ENCODE measurements around the gene FLVCR2.

Gene FLVCR2

GRCh38 chr14:75547552-75548250, 30.7 kb upstream of the FLVCR2 start:
- TF ChIP-seq TAF1 (IDR thresholded peaks at IDR 0.05; ENCODE audit: borderline replicate concordance, insufficient read depth, low read length) (no peak), POLR2AphosphoS5 (IDR thresholded peaks at IDR 0.05; ENCODE audit: low read depth, low read length) (no peak), SIN3A (IDR thresholded peaks at IDR 0.05; ENCODE audit: borderline replicate concordance, insufficient read depth, low read length) (no peak), REST (IDR thresholded peaks at IDR 0.05; ENCODE audit: insufficient read depth in 1 of 2, low read depth in 2 of 2, low read length in 2 of 2) (no peak), FOXP2 (optimal IDR thresholded peaks at IDR 0.05; ENCODE audit: borderline replicate concordance, extremely low read depth, extremely low read length, insufficient read depth) (no peak)

- no peak for TF ChIP-seq FOXP2 (optimal IDR thresholded peaks at IDR 0.05; ENCODE audit: borderline replicate concordance, extremely low read depth, extremely low read length, insufficient read depth)
- TF ChIP-seq REST (IDR thresholded peaks at IDR 0.05; ENCODE audit: insufficient read depth in 1 of 2, low read depth in 2 of 2, low read length in 2 of 2) = no peak
- no peak for TF ChIP-seq POLR2AphosphoS5 (IDR thresholded peaks at IDR 0.05; ENCODE audit: low read depth, low read length)
- TF ChIP-seq SIN3A (IDR thresholded peaks at IDR 0.05; ENCODE audit: borderline replicate concordance, insufficient read depth, low read length) = no peak
- TF ChIP-seq TAF1 (IDR thresholded peaks at IDR 0.05; ENCODE audit: borderline replicate concordance, insufficient read depth, low read length) = no peak
Measured at GRCh38 chr14:75548544-75548943, 29.9 kb upstream of the FLVCR2 start.

- TF ChIP-seq TAF1 (IDR thresholded peaks at IDR 0.05; ENCODE audit: borderline replicate concordance, insufficient read depth, low read length) (no peak), SIN3A (IDR thresholded peaks at IDR 0.05; ENCODE audit: borderline replicate concordance, insufficient read depth, low read length) (no peak), POLR2AphosphoS5 (IDR thresholded peaks at IDR 0.05; ENCODE audit: low read depth, low read length) (no peak), FOXP2 (optimal IDR thresholded peaks at IDR 0.05; ENCODE audit: borderline replicate concordance, extremely low read depth, extremely low read length, insufficient read depth) (no peak), REST (IDR thresholded peaks at IDR 0.05; ENCODE audit: insufficient read depth in 1 of 2, low read depth in 2 of 2, low read length in 2 of 2) (no peak)
Measured at GRCh38 chr14:75549169-75549568, 29.3 kb upstream of the FLVCR2 start.

DNA sequence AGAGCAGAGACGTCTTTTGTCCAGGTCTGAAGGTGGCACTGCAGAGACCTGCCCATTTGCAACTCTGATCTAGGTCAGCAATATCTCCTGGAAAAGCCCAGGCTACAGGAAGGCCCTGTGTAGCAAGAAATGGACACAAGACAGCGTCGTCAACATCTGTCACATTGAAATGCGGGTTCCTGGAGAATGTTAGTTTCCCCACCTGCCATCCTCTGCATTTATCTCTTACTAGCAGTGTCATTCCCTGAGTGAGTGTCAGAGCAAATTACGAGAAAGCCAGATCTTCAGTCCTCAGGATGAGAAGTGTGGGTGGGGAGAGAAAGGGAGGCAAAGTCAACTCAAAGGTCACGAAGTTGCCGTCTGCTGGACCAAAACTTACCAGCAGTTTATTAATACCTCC, 27.4 kb upstream of the FLVCR2 start:
- TF ChIP-seq POLR2AphosphoS5 (IDR thresholded peaks at IDR 0.05; ENCODE audit: low read depth, low read length) (no peak), TAF1 (IDR thresholded peaks at IDR 0.05; ENCODE audit: borderline replicate concordance, insufficient read depth, low read length) (no peak), REST (IDR thresholded peaks at IDR 0.05; ENCODE audit: insufficient read depth in 1 of 2, low read depth in 2 of 2, low read length in 2 of 2) (no peak), SIN3A (IDR thresholded peaks at IDR 0.05; ENCODE audit: borderline replicate concordance, insufficient read depth, low read length) (no peak), FOXP2 (optimal IDR thresholded peaks at IDR 0.05; ENCODE audit: borderline replicate concordance, extremely low read depth, extremely low read length, insufficient read depth) (no peak)

Measured in PFSK-1 (cell line).